Cardiac septum (tissue), 1 donor: ENCODE results near the gene CACNA1B. TPM values are rescaled to one million over a fixed set of nuclear protein-coding genes. Genes with fewer than 3 reads are reported as not detected.
A peak's percentile ranks its signal among the peaks of the same experiment; 100 is the strongest.

Experiments
- DNase-seq: peaks from one replicate; pipeline ENCODE4 v3.0.0-alpha.2; 2020; ENCODE audit warnings: low spot score
- intact Hi-C: fragments of 100-400 bp; cut with DNase I; formaldehyde crosslinking; loops from one replicate; pipeline ENCODE4 v1.14.0; 2022
- total RNA-seq: library from RNA; stranded (reverse); fragmentation: NEBNext Ultra II Directional; extraction: Animal tissue kit (Norgen Biotek cat#: 25700); gene quantifications from one replicate; pipeline ENCODE4 v1.2.1, GENCODE V29; 2021
- donor health status: DM: no; HTN: no; CAD: no.

Gene CACNA1B
- total RNA-seq, 1 donor from 2014 or later: 0.70 TPM

DNA sequence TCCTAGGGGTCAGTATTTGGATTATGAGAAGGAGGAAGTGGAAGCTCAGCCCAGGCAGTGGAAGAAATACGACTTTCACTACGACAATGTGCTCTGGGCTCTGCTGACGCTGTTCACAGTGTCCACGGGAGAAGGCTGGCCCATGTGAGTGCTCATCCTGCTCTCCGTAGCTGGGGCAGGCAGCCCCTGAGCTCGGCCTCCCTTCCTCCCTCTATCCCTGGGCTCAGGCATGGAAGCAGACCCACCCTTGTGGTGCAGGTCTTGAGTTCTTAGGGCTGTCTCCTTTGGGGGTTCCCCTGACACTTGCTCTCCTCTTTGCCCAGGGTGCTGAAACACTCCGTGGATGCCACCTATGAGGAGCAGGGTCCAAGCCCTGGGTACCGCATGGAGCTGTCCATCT lies 180.1 kb downstream of the CACNA1B start:
- DNase-seq: peak; percentile 35
- intact Hi-C loops: no loop called here

GRCh38 chr9:138058181-138058580 lies 180.6 kb downstream of the CACNA1B start:
- DNase-seq: peak; percentile 46
- intact Hi-C loops: no loop called here

DNA sequence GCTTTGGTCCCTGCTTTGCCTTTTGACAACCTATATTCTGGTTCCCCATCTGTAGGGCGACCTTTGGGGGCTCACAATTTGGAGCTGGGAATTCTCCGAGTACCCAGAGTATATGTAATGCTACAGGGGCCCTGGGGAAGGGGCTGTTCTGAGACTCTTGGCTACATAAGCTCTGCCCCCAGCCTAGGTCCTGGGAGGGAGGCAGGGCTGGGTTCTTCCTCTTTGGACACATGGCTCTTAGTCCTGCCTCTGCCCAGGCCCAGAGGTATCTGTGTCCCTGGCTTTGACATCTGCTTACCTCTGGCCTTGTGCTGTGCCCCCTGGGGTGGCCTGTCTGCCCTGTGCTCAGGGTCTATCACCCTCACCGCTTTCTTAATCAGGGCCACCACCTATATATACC lies 181.6 kb downstream of the CACNA1B start:
- intact Hi-C loops: no loop called here
- peak; percentile 60 for DNase-seq

GRCh38 chr9:138060365-138060764 lies 182.8 kb downstream of the CACNA1B start:
- intact Hi-C loops: no loop called here
- DNase-seq: peak; percentile 44

DNA sequence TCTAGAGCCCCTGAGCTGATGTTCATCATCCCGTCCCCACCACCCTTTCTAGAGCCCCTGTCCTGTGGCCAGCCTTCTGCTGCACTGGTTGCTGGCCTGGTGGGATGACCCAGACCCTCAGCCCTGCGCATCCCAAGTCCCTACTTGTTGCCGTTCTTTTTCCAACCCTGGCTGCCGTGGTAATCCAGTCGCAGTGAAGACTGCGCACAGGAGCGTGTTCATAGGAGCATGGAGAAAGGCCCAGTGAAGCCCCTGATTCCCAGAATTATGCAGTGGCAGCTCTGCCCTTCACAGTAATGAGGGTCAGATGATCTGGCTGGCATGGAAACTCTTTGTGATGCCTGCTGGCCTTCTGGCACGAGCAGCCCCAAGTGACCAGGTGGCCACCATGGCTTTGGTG lies 183.3 kb downstream of the CACNA1B start:
- intact Hi-C loops: no loop called here
- peak; percentile 15 for DNase-seq

DNA sequence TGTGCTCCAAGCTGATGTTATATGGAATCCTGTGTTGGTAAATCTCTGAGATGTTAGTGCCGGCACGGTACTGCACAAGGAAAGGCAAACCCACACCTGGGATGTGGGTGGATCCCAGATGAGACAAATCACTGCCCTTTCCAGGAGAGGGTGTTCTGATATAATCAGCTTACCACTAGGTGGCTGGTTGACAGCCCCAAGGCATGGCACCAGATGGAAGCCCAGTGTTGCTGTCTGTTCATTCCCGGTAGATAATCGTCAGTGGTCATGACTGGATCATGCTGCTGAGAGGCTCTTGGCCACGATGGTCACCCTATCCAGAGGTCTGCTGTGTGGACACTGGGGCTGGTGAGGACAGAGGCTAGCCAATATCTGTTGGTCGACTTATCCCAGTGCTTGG lies 184.0 kb downstream of the CACNA1B start:
- peak; percentile 20 for DNase-seq

GRCh38 chr9:138062196-138062595 lies 184.6 kb downstream of the CACNA1B start:
- intact Hi-C loops: no loop called here
- DNase-seq: peak; percentile 46

More for the DNA sequence above, 184.0 kb downstream of the CACNA1B start:
- intact Hi-C loops: no loop called here

DNA sequence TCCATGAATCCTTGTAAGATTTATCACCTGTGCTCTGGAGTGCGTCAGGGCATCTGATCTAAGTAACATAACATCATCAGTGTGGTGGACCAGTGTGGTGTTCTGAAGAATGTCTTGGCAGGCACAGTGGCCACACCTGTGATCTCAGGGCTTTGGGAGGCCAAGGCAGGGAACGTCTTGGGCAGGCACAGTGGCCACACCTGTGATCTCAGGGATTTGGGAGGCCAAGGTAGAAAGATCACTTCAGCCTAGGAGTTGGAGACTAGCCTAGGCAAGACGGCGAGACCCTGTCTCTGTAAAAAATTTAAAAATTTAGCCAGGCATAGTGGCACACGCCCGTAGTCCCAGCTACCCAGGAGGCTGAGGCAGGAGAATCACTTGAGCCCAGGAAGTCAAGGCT lies 185.5 kb downstream of the CACNA1B start:
- intact Hi-C loops: no loop called here

DNA sequence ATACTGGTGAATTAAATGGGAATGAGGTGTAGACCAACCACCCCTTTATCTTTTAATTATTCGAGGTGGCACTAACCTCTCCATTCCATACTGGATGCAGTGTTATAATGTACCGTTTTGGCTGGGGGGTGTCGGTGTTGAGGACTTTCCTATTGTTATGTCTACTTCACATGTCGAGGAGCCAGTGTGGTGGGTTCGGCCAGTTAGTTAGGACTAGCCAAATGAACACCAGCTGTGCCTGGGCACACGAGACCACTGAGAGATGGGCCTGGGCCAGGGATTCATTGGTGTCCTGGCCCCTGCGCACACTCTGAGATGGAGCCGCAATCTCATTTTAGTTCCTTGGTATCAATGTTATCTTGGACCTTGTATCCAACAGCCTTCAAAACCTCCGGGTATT lies 186.2 kb downstream of the CACNA1B start:
- DNase-seq: peak; percentile 47
- intact Hi-C loops: no loop called here

More for the DNA sequence above, 185.5 kb downstream of the CACNA1B start:
- peak; percentile 10 for DNase-seq

GRCh38 chr9:138064547-138064946 lies 187.0 kb downstream of the CACNA1B start:
- peak; percentile 61 for DNase-seq
- intact Hi-C loops: no loop called here

DNA sequence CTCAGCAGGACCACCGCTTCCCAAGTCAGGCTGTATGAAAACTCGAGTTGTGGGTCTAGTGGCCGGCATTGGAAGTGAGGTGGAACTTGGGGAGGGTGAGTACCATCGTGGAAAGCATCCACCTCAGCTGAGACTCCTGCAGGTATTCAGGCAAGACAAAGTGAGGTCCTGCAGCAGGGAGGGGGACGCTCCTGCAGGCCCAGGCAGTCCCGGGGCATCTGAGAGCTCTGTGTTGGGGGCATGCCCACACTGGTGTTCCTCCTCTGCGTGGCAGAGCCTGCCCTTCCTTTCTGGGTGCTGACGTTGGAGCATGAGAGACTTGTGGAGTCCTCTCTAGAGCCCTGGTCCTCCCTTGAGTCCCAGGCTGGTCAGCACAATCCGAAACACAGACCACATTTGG lies 187.7 kb downstream of the CACNA1B start:
- peak; percentile 10 for DNase-seq
- intact Hi-C loops: no loop called here

GRCh38 chr9:138066049-138066448 lies 188.5 kb downstream of the CACNA1B start:
- intact Hi-C loops: no loop called here
- DNase-seq: peak; percentile 27

DNA sequence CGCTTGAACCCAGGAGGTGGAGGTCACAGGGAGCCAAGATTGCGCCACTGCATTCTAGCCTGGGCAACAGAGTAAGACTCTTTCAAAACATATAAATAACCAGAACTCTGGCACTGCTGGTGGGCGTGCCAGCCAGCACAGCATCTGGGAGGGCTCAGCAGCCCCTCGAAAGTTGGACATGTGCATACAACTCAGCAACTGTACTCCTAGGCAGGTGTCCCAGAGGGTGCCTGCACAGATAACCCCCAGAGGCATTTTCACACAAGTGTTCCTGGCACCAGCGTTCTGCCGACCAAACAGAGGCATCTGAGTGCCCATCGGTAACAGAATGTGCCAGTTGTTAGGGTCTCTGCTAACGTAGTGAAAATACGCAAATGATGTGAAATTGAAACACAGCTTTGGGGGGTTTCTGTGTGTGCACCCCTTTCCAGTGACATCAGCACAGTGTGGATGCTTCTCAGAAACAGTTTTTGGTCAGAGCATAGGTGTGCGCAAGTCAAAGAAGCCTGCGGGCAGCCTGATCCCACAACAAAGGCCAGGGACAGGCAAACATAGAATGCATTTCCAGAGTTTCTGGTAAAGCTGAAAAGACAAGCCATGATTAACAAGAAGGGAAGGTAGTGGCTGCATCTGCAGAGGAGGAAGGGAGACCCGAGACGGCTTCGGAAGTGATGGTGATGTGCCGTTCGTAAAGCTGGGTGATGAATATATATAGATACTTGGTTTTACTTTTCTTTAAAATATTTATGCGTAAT lies 190.2 kb downstream of the CACNA1B start:
- intact Hi-C loops: no loop called here
- peak; percentile 36 for DNase-seq

GRCh38 chr9:138068601-138069035 lies 191.0 kb downstream of the CACNA1B start:
- intact Hi-C loops: no loop called here
- DNase-seq: peak; percentile 27

DNA sequence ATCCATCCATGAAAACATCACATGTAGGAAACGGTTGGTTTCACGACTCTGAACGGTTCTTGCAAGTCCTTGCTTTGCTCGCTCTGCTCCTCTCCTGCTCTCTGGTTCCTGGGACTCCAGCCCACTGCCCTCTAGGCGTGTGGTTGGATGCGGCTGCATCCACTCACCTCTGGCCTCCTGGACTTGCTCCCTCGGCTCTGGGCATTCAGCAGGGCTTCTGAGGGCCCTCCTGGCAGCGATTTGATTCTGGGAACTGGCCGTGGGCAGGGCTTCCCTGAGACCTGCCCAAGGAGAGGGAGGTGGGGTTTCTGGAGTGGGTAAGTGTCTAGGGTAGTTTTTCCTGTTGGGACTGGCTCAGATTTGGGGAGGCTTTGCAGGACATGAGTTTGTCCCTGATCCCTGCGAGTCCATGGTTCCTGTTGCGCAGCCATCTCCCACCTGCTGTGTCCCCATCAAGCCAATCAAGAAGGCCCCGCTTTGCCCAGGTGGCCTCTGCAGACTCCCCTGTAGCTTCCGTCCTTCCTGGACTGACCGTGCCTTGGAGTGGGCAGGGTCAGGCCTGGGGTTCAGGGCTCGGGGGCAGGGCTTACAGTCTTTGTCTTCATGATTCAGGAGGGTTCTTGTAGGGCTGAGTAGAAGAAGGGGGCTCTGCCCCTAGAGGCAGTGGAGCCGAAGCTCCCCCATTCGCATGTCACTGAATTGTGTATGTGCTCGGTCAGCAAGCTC lies 192.3 kb downstream of the CACNA1B start:
- intact Hi-C loops: no loop called here
- DNase-seq: peak; percentile 47

- intact Hi-C loops: no loop called here
Observed at GRCh38 chr9:138070815-138071214, 193.2 kb downstream of the CACNA1B start.

DNA sequence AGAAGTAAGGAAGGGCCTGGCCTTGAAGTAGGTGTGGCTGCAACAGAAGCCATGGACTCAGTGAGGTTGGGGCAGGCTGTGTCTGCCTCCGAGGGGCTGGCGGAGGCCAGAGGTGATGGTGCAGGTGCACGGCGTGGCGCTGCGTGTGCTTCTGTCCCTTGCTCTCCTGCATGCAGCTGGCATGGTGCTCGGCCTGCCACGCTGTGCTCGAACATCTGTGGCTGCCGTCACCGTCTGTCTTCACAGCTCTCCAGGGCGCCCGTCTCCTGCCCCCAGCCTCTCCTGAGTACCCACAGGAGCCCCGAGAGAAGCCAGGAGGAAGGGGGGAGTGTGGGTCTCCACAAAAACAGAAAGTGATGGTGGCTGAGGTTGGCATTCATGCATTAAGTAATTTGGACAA lies 193.7 kb downstream of the CACNA1B start:
- DNase-seq: peak; percentile 33
- intact Hi-C loops: no loop called here

More at GRCh38 chr9:138070815-138071214, 193.2 kb downstream of the CACNA1B start:
- DNase-seq: peak; percentile 6

- peak; percentile 66 for DNase-seq
Observed at GRCh38 chr9:138071731-138072130, 194.1 kb downstream of the CACNA1B start.

DNA sequence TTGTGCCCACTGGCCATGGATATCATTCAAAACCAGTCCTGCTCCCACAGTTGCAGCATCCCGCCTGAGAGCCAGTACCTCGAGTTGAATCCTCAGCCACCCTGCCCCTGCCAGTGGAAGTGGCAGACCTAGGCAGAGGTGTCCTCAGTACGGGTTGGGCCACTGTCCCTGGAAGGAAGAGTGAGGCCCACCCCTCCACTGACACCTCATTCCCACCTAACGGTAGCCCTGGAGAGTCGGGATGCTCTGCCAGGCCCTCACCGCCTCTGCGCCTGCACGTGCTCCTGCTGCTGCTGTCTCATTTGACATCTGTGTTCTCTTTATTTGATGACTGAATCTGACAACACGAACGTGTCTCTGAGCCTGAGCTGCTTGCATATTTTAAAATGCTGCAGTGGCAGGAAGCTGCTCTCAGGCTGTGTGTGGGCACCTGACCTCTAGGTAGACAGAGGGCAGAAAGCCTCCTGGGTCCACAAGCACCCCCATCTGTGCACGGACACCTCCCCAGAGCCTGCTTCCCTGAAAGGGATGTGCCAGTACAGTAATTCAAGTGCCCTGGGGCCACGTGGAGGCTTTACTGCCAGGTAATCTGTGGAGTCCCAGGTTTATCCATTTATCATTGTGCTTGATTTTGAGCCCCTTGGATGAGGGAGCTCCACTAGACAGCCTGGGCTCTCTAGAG lies 194.7 kb downstream of the CACNA1B start:
- intact Hi-C loops: no loop called here
- peak; percentile 44 for DNase-seq

More at GRCh38 chr9:138071731-138072130, 194.1 kb downstream of the CACNA1B start:
- intact Hi-C loops: no loop called here

- peak; percentile 56 for DNase-seq
- intact Hi-C loops: no loop called here
Observed at GRCh38 chr9:138072897-138073296, 195.3 kb downstream of the CACNA1B start.
